GM21381 (cell line): ENCODE results near the gene LRP5.
"Not testable (repeated sequence)": the region's sequence is repeated elsewhere in the genome, so short reads cannot be mapped to it uniquely, and the experiment has no call there.

Experiments used
- ATAC-seq: cut with Tn5 transposase; IDR thresholded peaks from one replicate; pipeline ENCODE4 v1.9.1; 2021; ENCODE audit warnings: mild to moderate bottlenecking, moderate library complexity; ENCODE audit not compliant: unreplicated experiment

LRP5 gene

GRCh38 chr11:68438658-68439259 is 126.4 kb downstream of the LRP5 start:
- ATAC-seq, result no peak

GRCh38 chr11:68439355-68440065 is 127.1 kb downstream of the LRP5 start:
- no peak for ATAC-seq

- no peak for ATAC-seq
Observed at GRCh38 chr11:68440224-68440623, 127.8 kb downstream of the LRP5 start.

GRCh38 chr11:68441466-68442230 is 129.3 kb downstream of the LRP5 start:
- no peak for ATAC-seq

- ATAC-seq, result no peak
Observed at GRCh38 chr11:68442433-68442832, 130.0 kb downstream of the LRP5 start.

- no peak for ATAC-seq
Observed at GRCh38 chr11:68444566-68444965, 132.2 kb downstream of the LRP5 start.

GRCh38 chr11:68445531-68446035 is 133.2 kb downstream of the LRP5 start:
- no peak for ATAC-seq

- ATAC-seq, result no peak
Observed at GRCh38 chr11:68446046-68446725, 133.8 kb downstream of the LRP5 start.

GRCh38 chr11:68447015-68447801 is 134.8 kb downstream of the LRP5 start:
- ATAC-seq, result no peak

GRCh38 chr11:68447914-68448313 is 135.5 kb downstream of the LRP5 start:
- ATAC-seq, result not testable (repeated sequence)

- no peak for ATAC-seq
Observed at GRCh38 chr11:68448604-68449011, 136.2 kb downstream of the LRP5 start.

- ATAC-seq, result no peak
Observed at GRCh38 chr11:68449951-68450350, 137.6 kb downstream of the LRP5 start.

GRCh38 chr11:68450711-68451110 is 138.3 kb downstream of the LRP5 start:
- no peak for ATAC-seq

GRCh38 chr11:68454767-68455166 is 142.4 kb downstream of the LRP5 start:
- no peak for ATAC-seq

GRCh38 chr11:68455485-68455884 is 143.1 kb downstream of the LRP5 start:
- ATAC-seq, result no peak

- no peak for ATAC-seq
Observed at GRCh38 chr11:68457216-68457897, 145.0 kb downstream of the LRP5 start.

- no peak for ATAC-seq
Observed at GRCh38 chr11:68457898-68458249, 145.5 kb downstream of the LRP5 start.

GRCh38 chr11:68458340-68458739 is 145.9 kb downstream of the LRP5 start:
- not testable (repeated sequence) for ATAC-seq

- ATAC-seq, result peak; percentile 71
Observed at GRCh38 chr11:68459886-68460740, 147.7 kb downstream of the LRP5 start.
